DMS153 (cell line): ENCODE measurements around the gene PUM2.
"Not testable (repeated sequence)": the region's sequence is repeated elsewhere in the genome, so short reads cannot be mapped to it uniquely, and the experiment has no call there.

Source experiments
- DNase-seq: peaks from one replicate; lab custom pipeline; 2025; lab: John Stamatoyannopoulos, UW

PUM2 gene

DNA sequence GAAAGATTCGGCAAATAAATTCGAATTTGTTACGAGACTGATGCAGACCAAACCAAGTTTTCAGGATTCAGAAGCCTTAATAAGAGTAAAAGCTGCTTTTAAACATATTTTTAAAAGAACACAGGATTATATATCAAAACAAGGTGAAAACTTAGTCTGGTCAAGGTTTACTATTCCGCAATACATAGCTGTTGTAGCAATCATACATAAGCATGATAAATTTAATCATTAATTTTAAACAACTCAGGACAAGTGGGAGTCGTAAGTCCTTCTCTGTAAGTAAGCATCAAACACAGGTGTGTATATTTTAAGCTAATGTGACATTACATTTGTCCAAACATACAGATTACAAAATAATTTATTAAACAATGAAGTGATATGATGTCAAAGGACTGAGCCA, 57.7 kb downstream of the PUM2 start:
- DNase-seq = no peak

DNA sequence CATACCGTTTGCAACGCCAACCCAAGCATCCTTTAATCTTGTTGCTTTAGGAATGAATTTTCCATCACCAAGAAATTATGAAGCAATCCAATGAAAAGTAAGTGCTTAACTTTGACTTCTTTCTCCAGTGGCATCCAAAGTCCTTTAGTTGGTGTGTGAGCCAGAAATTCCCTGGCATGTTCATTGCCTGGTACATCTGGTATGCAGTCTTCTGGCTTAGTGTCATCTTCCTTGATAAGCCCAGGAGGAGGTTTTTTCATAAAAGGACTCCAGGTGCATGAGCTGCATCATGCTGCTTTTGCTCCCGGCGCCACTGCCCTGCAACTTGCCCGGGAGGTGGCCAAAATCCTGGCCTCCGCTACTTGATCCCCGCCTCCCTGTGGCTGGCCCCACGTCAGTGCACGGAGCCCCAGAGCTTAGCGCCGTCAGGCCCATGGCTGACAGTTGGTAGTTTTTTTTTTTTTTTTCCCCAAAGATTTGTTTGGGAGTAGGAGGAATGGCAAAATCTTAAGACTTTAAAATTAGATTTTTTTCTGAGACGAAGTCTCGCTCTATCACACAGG, 58.7 kb downstream of the PUM2 start:
- no peak for DNase-seq

DNA sequence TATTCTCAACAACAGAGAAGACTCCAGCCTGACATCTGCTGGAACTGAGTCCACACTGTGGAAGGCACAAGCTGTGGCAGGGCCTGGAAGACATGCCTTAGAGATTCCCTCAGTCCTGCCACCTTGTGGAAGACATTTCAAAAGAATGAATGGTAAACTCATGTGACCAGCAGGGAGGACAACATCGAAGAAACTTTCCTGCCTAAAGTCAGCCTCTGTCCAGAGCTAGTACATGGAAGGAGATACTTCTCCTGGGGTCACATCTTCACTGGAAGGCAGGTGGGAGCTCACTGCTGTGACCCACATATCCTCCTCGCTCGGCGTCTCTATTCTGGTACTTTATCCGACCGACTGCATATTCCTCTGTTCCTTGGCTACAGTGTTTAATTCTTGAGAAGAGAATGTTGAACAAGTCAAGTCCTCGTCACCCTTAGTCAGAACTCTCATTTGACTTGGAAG, 59.5 kb downstream of the PUM2 start:
- DNase-seq = no peak

DNA sequence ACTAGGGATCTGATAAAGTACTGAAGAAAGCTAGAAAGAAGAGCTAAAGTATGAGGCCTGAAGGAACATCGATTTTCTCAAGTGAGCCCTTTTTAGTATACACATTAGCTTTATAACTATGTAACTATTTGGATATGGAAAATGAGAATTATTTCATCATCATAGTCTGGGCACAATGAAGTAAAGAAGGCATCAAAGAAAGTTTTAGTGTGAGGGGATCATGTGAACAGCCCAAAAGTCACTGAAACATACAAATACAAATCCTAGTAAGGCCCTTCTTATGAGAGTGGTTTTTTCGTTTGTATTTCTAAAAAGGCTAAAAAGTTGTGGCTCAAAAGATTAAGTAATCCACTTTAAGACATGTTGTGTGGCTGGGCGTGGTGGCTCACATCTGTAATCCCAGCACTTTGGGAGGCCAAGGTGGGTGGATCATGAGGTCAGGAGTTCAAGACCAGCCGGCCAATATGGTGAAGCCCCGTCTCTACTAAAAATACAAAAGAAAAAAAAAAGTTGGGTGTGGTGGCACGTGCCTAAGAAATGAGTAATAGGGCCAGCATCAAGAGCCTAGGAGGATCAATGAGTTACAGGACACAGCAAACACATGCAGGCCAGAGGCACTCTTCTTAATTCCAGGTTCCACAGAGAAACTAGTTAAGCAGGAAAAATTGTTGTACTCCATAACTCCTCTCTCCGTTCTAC, 61.9 kb downstream of the PUM2 start:
- no peak for DNase-seq

DNA sequence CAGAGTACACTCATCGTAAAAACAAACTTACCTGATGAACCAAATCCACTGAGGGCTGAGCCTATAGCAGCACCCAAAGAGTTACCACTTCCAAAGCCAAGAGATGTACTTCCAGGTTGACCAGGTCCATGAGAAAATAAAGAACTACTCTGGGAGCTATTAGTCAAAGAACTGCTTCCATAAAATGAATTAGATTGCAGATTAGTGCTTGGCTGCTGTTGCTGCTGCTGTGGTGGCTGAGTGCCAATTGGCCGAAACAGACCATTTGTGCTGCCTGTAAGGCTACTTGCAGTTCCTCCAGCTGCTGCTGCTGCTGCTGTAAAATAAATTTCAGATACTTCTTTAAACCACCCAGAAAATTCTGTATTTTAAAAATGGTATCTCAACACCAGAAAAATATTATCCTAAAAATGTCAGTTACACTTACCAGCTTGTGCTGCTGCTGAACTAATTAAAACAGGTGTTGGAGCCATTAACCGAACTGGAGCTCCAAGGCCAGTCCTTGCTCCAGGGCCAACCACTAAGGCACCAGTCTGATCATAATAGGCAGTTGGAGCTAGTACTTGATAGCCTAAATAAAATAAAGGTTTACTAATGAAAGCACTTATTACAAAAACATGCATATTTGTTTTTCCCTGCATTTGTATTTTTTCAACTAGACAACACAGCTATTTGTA, 67.6 kb downstream of the PUM2 start:
- DNase-seq = no peak

DNA sequence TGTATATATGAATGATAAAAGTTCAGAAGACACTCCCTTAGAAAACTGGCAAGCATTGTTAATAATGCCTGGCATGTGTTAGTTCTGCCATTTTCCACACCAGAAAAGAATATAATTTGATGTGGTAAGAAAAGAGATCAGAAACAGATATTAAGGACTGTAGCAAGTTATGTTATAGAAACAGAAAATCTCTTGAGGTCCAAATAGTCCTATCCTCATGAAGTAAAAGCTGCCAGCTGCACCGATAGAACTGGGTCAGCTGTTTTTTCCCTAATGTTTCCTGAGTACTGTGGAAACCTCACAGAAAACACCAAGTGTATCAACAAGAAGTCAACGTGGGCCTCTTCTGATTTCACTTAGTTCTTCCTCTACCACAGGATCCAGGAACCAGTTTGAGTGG, 68.8 kb downstream of the PUM2 start:
- no peak for DNase-seq

DNA sequence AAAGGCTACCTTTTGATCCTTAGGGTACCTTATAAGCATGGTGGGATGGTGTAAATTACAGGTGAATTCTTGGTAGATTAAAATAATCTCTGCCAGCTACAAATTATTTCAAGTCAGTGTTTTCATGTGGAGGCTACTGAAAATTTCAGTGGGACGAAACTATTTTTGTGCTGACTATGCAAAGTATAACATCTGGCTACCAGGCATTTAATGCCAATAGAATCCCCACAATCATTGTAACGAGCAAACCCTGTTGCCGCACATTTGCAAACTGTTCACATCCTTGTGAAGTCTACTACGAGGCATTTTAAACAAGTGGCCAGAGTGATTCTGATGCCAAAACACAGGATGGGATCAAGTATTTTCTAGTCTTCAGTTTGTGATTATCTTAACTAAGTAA, 77.6 kb downstream of the PUM2 start:
- DNase-seq = no peak

DNA sequence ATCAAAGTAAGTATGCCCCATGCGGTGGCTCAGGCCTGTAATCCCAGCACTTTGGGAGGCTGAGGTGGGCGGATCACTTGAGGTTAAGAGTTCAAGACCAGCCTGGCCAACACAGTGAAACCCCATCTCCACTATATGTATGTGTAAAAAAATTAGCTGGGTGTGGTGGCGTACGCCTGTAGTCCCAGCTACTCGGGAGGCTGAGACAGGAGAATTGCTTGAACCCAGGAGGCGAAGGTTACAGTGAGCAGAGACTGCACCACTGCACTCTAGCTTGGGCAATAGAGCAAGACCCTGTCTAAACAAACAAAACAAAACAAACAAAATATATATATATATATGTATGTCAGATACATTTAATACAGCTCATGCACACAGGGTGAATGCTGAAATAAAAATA, 82.3 kb downstream of the PUM2 start:
- not testable (repeated sequence) for DNase-seq

DNA sequence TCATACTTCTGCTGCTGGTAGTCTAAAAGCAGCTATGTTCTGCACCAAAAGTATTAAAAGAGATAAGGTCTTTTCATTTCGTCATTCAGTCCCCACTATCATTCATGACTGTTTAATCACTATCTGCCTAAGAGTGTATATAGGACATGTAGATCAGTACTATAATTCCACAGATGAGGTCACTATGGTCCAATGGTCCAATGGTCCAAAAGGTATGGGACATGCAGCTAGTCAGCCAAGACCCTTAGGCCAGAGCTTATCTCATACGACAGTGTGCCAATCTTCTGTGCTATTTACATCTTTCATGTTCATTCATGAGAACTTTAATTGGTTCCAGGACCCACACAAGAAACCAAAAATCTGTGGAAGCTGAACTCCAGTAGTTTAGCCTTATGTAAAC, 83.1 kb downstream of the PUM2 start:
- no peak for DNase-seq

DNA sequence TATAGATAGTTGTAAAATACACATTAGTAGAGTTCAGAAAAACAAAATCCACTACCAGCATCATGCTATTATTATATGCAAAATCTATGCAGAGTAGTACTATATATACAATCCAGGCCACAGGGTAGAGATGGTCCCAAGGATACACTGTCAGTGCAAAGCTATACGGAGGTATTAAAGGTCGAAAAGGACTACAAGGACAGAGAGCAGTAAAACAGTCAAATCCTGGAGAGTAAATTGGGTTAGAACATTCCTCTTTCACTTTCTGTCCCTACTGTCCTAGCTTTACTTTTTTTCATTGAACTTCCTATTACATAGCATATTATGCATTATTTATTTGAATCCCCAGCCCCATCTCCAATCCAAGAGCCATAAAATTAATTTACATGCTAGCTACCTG, 86.0 kb downstream of the PUM2 start:
- no peak for DNase-seq

DNA sequence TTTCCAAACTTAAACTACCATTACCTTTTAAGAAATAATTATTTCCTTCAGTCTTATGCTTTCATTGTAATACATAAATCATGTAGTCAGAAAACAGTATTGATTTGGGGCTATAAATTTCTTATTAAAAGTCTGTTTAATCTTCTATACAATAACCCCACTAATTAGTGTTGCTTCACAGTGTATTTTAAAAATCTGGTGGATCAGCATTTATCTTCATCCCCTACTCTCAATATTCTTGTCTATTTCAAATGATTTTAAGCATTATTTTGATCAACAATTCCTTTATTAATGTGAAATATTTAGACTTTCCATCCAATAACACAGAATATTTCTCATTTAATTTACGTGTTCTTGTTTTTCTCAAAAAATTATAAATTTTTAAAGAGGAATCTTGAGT, 93.2 kb downstream of the PUM2 start:
- DNase-seq = no peak

DNA sequence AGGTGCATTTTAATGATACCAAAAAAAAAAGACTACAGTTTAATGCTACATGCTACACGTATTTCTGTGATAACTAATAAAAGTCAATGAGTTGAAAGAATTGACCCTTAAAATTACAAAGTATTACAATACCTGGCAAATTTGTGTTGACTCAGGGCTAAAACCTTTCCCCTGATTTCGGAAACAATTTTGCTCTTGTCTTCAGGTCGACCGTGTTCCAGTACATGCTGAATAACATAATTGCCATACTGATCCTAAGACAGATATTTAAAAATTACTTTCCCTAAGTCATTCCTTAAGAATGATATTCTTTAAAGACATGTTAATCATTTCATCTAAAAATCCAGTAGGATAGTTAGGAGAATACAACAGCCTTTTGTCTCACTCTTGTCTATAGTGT, 95.9 kb downstream of the PUM2 start:
- no peak for DNase-seq

DNA sequence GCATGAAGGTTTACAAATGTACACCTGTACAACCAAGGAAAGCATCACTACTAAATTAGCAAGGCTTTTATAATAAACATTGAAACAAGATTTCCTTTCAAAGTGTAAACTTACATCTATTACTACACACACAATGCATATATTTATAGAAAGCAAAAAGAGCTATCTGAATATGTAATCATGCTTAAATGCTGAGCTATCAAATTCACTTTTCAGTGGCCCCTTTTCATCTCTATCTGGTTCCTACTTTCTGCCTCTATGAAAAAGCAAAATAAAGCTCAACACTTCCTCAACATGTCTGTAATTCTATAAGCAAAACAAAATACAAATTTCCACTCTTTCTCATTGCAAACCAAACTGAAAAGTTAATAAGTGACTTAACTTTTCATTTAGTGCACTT, 100.2 kb downstream of the PUM2 start:
- no peak for DNase-seq

DNA sequence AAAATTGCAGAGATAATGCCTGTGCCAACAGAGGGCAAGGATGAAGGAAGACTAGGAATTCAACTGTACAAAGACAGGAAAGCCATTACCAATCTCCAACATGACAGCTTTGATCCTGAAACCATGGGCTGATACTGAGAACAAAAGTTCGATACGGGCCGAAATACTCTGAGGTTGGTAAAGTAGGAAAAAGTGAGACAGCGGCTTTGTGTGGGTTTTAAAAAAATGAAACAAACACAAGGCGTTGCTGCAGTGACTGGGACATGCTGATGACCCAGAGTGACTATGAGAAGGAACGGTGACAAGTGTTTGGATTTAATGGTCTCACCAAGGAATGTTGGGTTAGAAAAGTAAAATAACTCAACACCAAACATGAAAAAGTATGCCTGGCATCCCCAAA, 101.5 kb downstream of the PUM2 start:
- no peak for DNase-seq

DNA sequence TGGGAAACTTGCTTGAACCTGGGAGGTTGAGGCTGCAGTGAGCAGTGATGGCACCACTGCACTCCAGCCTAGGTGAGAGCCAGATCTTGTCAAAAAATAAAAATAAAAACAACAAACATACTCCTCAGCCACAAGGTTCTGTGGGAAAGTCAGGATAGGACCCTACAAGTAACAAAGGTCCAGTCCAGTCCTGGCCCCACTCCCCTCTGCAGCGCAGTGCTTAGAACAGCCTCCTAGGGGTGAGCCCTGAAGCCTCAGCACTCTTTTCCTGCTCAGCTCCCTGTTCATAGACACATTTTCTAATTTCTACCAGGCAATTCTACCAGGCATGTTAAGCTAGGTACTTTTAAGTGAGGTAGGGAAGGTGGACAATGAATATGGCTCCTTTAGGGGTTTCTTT, 103.6 kb downstream of the PUM2 start:
- no peak for DNase-seq

DNA sequence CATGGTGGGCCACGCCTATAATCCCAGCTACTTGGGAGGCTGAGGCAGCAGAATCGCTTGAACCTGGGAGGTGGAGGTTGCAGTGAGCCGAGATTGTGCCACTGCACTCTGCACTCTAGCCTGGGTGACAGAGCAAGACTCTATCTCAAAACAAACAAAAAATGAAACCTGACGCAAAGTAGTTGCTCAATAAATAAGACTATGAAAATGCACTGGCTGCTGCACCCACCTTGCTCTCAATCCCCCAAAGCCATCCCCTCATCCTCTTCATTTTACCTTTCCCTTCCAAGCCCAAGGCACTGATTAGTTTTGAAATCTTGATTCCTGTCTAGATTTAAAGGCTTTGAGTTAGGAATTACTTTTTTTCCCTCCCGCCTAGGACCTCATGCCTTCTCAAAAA, 107.0 kb downstream of the PUM2 start:
- DNase-seq = not testable (repeated sequence)

DNA sequence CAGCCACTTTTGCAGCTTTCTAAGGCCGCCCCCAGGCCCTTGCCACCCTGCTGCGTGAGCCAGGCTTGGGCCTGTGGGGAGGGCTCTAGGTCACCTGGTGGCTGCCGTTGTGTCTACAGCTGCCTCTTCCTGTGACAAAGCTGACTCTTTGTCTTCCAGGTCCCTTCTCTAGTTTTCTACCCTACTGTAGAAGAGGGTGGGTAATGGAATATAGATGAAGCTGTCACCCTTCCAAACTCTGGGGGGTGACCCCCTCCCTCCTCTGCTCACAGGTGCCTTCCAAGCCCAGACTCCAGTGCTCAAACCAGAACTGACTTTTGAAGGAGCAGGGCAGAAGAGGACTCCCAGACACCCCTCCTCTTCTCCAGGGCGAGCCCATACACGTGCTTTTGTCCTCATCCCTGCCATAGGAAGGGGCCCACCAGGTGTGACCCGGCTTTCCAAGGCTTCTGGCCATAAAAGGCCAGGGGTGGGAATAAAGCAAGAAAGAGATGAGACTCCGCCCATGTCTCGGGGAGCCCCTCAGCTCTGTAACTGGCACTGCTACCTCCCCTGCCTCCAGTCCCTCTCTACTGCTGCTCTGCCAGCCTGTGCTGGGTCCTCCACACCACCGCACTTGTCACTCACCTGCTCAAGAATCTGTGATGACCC, 107.8 kb downstream of the PUM2 start:
- peak; percentile 50 for DNase-seq

DNA sequence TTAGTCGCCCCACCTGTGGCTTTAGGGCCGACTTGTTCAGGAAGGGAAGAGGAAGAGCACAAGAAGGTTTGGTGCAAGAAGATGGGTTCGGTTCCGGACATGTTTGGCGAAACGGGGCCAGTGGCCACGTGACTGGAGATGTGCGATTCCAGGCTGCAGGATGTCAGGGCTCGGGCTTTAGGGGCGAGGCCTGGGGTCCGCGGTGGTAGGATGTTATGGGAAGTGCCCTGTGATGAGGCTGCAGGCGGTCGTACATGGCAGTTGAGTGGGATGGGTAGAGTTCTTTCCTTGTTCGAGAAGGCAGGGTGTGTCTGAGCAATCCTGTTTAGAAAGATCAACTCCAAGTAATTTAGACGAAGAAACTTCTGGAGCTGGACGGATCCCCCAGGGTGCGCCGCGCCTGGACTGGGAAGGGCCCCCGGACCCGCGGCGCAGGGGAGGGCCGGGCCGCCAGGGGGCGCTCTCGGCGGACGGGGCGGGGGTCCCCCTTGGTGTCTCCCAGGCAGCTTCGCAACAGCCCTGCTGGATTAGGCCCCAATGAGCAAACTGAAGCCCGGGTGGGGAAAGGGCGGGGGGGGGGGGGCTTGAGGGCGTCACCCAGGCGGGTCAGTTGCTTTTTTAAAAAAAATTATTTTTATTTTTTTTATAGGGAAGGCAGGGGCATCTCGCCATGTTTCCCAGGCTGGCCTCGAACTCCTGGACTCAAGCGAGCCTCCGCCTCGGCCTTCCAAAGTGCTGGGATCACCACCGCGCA, 108.5 kb downstream of the PUM2 start:
- no peak for DNase-seq

DNA sequence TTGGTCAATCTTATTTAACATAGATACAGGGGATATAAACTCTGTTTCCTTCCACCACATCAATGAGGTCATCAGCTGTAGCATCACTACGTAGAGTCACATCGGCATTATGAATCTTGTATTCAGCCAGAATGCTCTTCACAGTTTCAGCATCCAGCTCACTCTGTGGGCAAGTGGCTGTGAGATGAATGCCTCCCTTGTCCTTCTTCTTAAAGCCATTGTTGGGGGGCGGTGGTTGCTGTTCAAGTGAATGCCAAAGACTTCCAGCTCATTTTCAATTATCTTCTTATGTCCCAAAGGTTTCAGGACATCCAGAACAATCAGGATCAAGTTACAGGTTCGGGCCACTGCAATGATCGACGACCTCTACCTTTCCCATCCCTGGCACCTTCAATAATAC, 110.4 kb downstream of the PUM2 start:
- DNase-seq = not testable (repeated sequence)

DNA sequence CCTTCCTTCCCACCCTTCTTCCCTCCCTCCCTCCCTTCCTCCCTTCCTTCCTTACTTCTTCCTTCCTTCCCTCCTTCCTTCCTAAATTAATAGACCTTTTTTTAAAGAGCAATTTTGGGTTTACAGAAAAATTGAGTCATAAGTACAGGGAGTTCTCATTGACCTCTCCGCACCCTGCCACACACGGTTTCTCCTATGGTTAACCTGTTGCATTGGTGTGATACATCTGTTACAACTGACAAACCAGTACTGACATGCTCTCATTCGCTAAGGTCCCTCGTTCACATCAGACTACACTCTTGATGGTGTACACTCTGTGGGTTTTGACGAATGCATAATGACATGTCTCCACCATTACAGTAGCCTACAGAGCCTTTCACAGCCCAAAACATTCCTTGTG, 114.1 kb downstream of the PUM2 start:
- no peak for DNase-seq

DNA sequence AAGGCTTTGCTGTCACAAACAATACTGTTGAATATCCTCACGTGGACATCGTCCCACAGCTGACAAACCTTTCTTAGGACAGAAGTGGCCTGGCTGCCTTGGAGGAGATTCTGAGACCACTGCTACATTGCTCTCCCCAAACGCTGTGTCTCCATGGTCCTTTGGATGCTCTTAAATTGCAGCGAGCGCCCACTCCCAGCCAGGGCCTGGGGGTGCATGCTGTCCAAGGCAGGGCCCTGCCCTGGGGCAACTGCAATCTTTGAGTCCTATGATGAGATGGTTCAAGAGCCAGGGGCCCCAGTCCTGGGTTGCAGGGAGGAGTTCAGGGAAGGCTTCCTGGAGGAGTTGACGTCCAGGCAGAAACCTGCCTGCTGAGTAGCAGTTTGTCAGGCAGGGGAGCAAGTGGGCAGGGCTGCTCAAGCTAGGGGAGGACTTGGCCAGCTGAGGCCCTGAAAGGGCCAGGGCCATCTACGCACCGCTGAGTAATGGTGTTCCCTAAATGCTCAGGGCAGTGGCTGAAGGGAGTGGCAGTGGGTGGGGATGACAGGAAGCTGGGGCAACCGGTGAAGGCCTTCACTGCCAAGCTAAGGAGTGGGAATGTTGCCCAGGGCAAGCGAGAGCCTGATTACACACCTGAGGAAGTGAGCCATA, 114.9 kb downstream of the PUM2 start:
- DNase-seq = no peak

DNA sequence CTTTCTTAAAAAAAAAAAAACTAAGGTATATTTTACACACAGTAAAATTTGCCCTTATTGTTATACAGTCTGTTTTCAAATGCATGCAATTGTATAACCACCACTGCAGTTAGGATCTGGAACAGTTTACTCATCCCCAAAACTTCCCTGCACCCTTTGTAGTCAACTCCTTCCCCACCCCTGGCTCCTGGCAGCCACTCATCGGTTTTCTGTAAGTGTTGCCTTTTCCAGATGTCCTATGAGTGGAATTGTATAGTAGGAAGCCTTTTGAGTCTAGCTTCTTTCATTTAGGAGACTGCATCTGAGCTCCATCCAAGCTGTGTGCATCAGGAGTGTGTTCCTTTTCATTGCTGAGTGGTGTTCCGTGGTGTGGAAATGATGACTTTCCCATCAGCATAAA, 116.0 kb downstream of the PUM2 start:
- not testable (repeated sequence) for DNase-seq
